GM12873 (cell line): ENCODE data around the gene SEMA7A.

Experiments
- CTCF ChIP-seq: IDR thresholded peaks from 2 replicates; pipeline ENCODE4 v1.5.1; 2012; ENCODE audit warnings: low read depth, mild to moderate bottlenecking, moderate library complexity, low read length, control low read depth; ENCODE audit not compliant: insufficient read depth; ENCODE audit errors: missing control alignments

The SEMA7A gene

GRCh38 chr15:74364936-74365597, 68.7 kb downstream of the SEMA7A start:
- TF ChIP-seq CTCF = no peak

GRCh38 chr15:74362482-74362881, 71.3 kb downstream of the SEMA7A start:
- no peak for TF ChIP-seq CTCF
